ENCODE data around the gene EDEM1. TPM values are rescaled to one million over a fixed set of nuclear protein-coding genes. Genes with fewer than 3 reads are reported as not detected.

The EDEM1 gene
- polyA plus RNA-seq, 1 experiment, result 42.5 TPM

- ChIA-PET POLR2A (interaction anchor here (0.6 to 2.3 kb wide), 6 partner anchors 9 to 530 kb away, joined by 3 to 10 read pairs (median 4); partner anchors contain the start of genes ARL8B, BHLHE40 and EDEM1), CTCF (interaction anchor here (0.6 to 1.0 kb wide), 6 partner anchors 10 to 541 kb away, joined by 3 to 5 read pairs (median 3); no protein-coding TSS in a partner anchor)
These were observed 9.5 kb downstream of the EDEM1 start for GRCh38 chr3:5197022-5197421.

GRCh38 chr3:5197470-5198312 lies 10.2 kb downstream of the EDEM1 start:
- Histone ChIP-seq H3K4me3 (ENCODE audit: low read depth, low read length) (no peak overlapping the region), H3K27me3 (ENCODE audit: control insufficient read depth, insufficient read depth, low read length) (no peaks in the 10 kb centered on the region), H3K9me3 (ENCODE audit: control insufficient read depth, insufficient read depth, low read length) (no peaks in the 10 kb centered on the region), H3K27ac (ENCODE audit: low read depth, low read length) (peak overlapping the region; percentile 77)
- POLR2A ChIA-PET, result interaction anchor here (0.7 to 2.3 kb wide), 2 partner anchors 75 to 219 kb away, joined by 4 to 10 read pairs; partner anchors contain the start of genes ARL8B and BHLHE40
- DNase-seq (ENCODE audit: low read depth, low spot score), result no peak
- TF ChIP-seq CTCF (IDR thresholded peaks at IDR 0.05; ENCODE audit: low read depth, low read length), result no peak
- CTCF ChIA-PET, result interaction anchor here (0.6 to 1.0 kb wide), 5 partner anchors 61 to 854 kb away, joined by 3 read pairs; no protein-coding TSS in a partner anchor

More at GRCh38 chr3:5197022-5197421, 9.5 kb downstream of the EDEM1 start:
- no peak for TF ChIP-seq CTCF (IDR thresholded peaks at IDR 0.05; ENCODE audit: low read depth, low read length)
- no peak for DNase-seq (ENCODE audit: low read depth, low spot score)
- Histone ChIP-seq H3K9me3 (ENCODE audit: control insufficient read depth, insufficient read depth, low read length) (no peaks in the 10 kb centered on the region), H3K27ac (ENCODE audit: low read depth, low read length) (peak overlapping the region; percentile 77), H3K4me3 (ENCODE audit: low read depth, low read length) (no peak overlapping the region), H3K27me3 (ENCODE audit: control insufficient read depth, insufficient read depth, low read length) (no peaks in the 10 kb centered on the region)

- H3K9me3 ChIP-seq (ENCODE audit: control insufficient read depth, insufficient read depth, low read length), result no peaks in the 10 kb centered on the region
- H3K4me3 ChIP-seq (ENCODE audit: low read depth, low read length), result no peak overlapping the region
- H3K27me3 ChIP-seq (ENCODE audit: control insufficient read depth, insufficient read depth, low read length), result no peaks in the 10 kb centered on the region
- TF ChIP-seq CTCF (IDR thresholded peaks at IDR 0.05; ENCODE audit: low read depth, low read length), result no peak
- DNase-seq (ENCODE audit: low read depth, low spot score), result no peak
- peak overlapping the region; percentile 68 for H3K27ac ChIP-seq (ENCODE audit: low read depth, low read length)
- CTCF ChIA-PET, result interaction anchor here (0.6 to 1.0 kb wide), 2 partner anchors 77 to 854 kb away, joined by 3 read pairs; no protein-coding TSS in a partner anchor
- POLR2A ChIA-PET, result no interaction called here
These were observed 10.8 kb downstream of the EDEM1 start for GRCh38 chr3:5198313-5198677.

GRCh38 chr3:5198986-5199731 lies 11.7 kb downstream of the EDEM1 start:
- no peak for TF ChIP-seq CTCF (IDR thresholded peaks at IDR 0.05; ENCODE audit: low read depth, low read length)
- ChIA-PET CTCF (interaction anchor here (1.0 kb wide), 1 partner anchor 78 kb away, joined by 3 read pairs; no protein-coding TSS in a partner anchor), POLR2A (interaction anchor here (0.6 kb wide), 1 partner anchor 9 kb away, joined by 4 read pairs; no protein-coding TSS in a partner anchor)
- DNase-seq (ENCODE audit: low read depth, low spot score), result no peak
- Histone ChIP-seq H3K27me3 (ENCODE audit: control insufficient read depth, insufficient read depth, low read length) (no peaks in the 10 kb centered on the region), H3K4me3 (ENCODE audit: low read depth, low read length) (no peak overlapping the region), H3K9me3 (ENCODE audit: control insufficient read depth, insufficient read depth, low read length) (no peaks in the 10 kb centered on the region), H3K27ac (ENCODE audit: low read depth, low read length) (no peak overlapping the region)

All from AG04450 (cell line).